A673 (cell line): Measurements from ENCODE around the gene URAD.

Experiments
- CTCF ChIP-seq: fragments of 300-800, 200-600 bp; sonication (generic); conservative IDR thresholded peaks from 2 replicates; pipeline ENCODE4 v1.5.1; 2017; ENCODE audit warnings: low read depth, mild to moderate bottlenecking, antibody characterized with exemption, low read length, moderate library complexity, mixed read lengths
- EZH2 ChIP-seq: fragments of 200-600 bp; sonication (generic); IDR thresholded peaks from 2 replicates; pipeline ENCODE4 v1.6.1; 2017; ENCODE audit warnings: borderline replicate concordance, low read depth, mild to moderate bottlenecking, mixed read lengths, antibody characterized with exemption, low read length; ENCODE audit not compliant: poor library complexity, severe bottlenecking

DNA sequence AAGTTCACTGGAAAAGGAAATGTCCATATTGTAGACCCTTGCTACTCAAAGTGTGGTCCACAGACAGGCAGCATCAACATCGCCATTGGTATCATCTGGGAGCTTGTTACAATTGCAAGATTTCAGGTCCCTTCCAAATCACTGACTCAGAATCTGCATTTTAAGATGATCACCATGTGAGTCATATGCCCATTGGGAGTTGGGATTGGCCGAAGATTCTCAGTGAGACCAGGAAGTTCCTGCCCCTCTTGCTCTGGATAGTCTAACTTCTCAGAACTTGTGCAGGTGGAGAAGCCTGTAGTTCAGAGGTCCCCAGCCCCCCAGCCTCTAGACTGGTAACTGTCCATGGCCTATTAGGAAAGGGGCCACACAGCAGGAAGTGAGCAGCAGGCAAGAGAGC, 48.9 kb upstream of the URAD start:
- TF ChIP-seq CTCF, result no peak
- no peak for TF ChIP-seq EZH2
